Neuronal stem cell (in vitro differentiated cells): ENCODE measurements around the gene PTP4A2.
"Not testable (repeated sequence)": the region's sequence is repeated elsewhere in the genome, so short reads cannot be mapped to it uniquely, and the experiment has no call there.

Experiments used
- DNase-seq: peaks from one replicate; pipeline ENCODE4 v3.0.0-alpha.2; 2013; ENCODE audit warnings: low spot score
- H2AFZ ChIP-seq: one replicate; pipeline ENCODE4 v1.6.1; 2013; ENCODE audit warnings: mild to moderate bottlenecking, low read length, inconsistent platforms
- H2AK5ac ChIP-seq: 2 replicates; pipeline ENCODE4 v1.6.1; 2013; ENCODE audit warnings: low read depth, mild to moderate bottlenecking, inconsistent platforms, low read length, moderate library complexity, mixed read lengths
- H2BK120ac ChIP-seq: 2 replicates; pipeline ENCODE4 v1.6.1; 2013; ENCODE audit warnings: low read depth, mild to moderate bottlenecking, inconsistent platforms, low read length, moderate library complexity, mixed read lengths
- H2BK12ac ChIP-seq: one replicate; pipeline ENCODE4 v1.6.1; 2013; ENCODE audit warnings: low read length, inconsistent platforms
- H2BK15ac ChIP-seq: 2 replicates; pipeline ENCODE4 v1.6.1; 2013; ENCODE audit warnings: mild to moderate bottlenecking, low read length, inconsistent platforms, mixed read lengths
- H2BK5ac ChIP-seq: one replicate; pipeline ENCODE4 v1.6.1; 2013; ENCODE audit warnings: inconsistent platforms, mild to moderate bottlenecking, low read length, moderate library complexity
- H3K14ac ChIP-seq: one replicate; pipeline ENCODE4 v1.6.1; 2013; ENCODE audit warnings: low read length, inconsistent platforms
- H3K18ac ChIP-seq: 2 replicates; pipeline ENCODE4 v1.6.1; 2013; ENCODE audit warnings: low read length, inconsistent platforms
- H3K23ac ChIP-seq: 2 replicates; pipeline ENCODE4 v1.6.1; 2013; ENCODE audit warnings: low read depth, mild to moderate bottlenecking, mixed read lengths, low read length, inconsistent platforms; ENCODE audit not compliant: poor library complexity
- H3K27ac ChIP-seq: replicated peaks from 3 replicates; pipeline ENCODE4 v1.5.1; 2013; ENCODE audit warnings: low read length, inconsistent platforms
- H3K27me3 ChIP-seq, 3 experiments: 2 replicates each; pipeline ENCODE4 v1.6.1; 2013; ENCODE audit warnings: low read length in 3 of 3, mild to moderate bottlenecking in 2 of 3, inconsistent platforms in 1 of 3, low read depth in 1 of 3, mixed read lengths in 1 of 3, moderate library complexity in 1 of 3; ENCODE audit not compliant: control insufficient read depth in 3 of 3, insufficient read depth in 3 of 3
- H3K36me3 ChIP-seq, 2 donors: replicated peaks in 1 of 2; 2 replicates each; pipeline ENCODE4 v1.6.1; 2013; ENCODE audit warnings: low read length in 2 of 2; ENCODE audit not compliant: control insufficient read depth in 2 of 2, insufficient read depth in 2 of 2
- H3K4ac ChIP-seq: 2 replicates; pipeline ENCODE4 v1.6.1; 2013; ENCODE audit warnings: inconsistent platforms, mild to moderate bottlenecking, low read length, moderate library complexity
- H3K4me1 ChIP-seq, 2 donors: 1 replicate in 1 of 2; 2 replicates in 1 of 2; pipeline ENCODE4 v1.6.1; 2013; ENCODE audit warnings: low read length in 2 of 2, low read depth in 1 of 2; ENCODE audit not compliant: control insufficient read depth in 2 of 2, insufficient read depth in 1 of 2
- H3K4me2 ChIP-seq: one replicate; pipeline ENCODE4 v1.6.1; 2013; ENCODE audit warnings: mild to moderate bottlenecking, low read length, inconsistent platforms; ENCODE audit not compliant: insufficient read depth, poor library complexity, severe bottlenecking
- H3K4me3 ChIP-seq, 2 donors: 2 replicates each; pipeline ENCODE4 v1.5.1; 2013; ENCODE audit warnings: low read length in 2 of 2, mild to moderate bottlenecking in 2 of 2, inconsistent platforms in 1 of 2, moderate library complexity in 1 of 2
- H3K79me1 ChIP-seq: one replicate; pipeline ENCODE4 v1.6.1; 2013; ENCODE audit warnings: low read depth, mild to moderate bottlenecking, inconsistent platforms, low read length, moderate library complexity
- H3K9ac ChIP-seq: one replicate; pipeline ENCODE4 v1.6.1; 2013; ENCODE audit warnings: mild to moderate bottlenecking, low read depth, low read length, inconsistent platforms; ENCODE audit not compliant: poor library complexity
- H3K9me3 ChIP-seq, 2 donors: replicated peaks in 1 of 2; 2 replicates each; pipeline versions ENCODE3 to v1.6.1; 2013; ENCODE audit warnings: low read length in 2 of 2, mild to moderate bottlenecking in 2 of 2, inconsistent platforms in 1 of 2, low read depth in 1 of 2, mixed read lengths in 1 of 2, moderate library complexity in 1 of 2; ENCODE audit not compliant: control insufficient read depth in 2 of 2, insufficient read depth in 1 of 2
- H4K8ac ChIP-seq: one replicate; pipeline ENCODE4 v1.6.1; 2013; ENCODE audit warnings: low read depth, mild to moderate bottlenecking, inconsistent platforms, low read length, moderate library complexity
- H4K91ac ChIP-seq: one replicate; pipeline ENCODE4 v1.6.1; 2013; ENCODE audit warnings: low read length, low read depth, mild to moderate bottlenecking, inconsistent platforms; ENCODE audit not compliant: poor library complexity
- WGBS, 2 donors: extraction: QIAGEN DNeasy Blood & Tissue Kit; methylation state at CpG; one replicate each; pipeline ENCODE4 v1.1.7; 2013; ENCODE audit warnings: missing lambda C conversion rate in 2 of 2, mixed read lengths in 1 of 2; ENCODE audit not compliant: insufficient read length in 2 of 2, insufficient replicate concordance in 1 of 2; ENCODE audit errors: extremely low coverage in 2 of 2; 5-methylcytosine and 5-hydroxymethylcytosine counted together

The PTP4A2 gene

GRCh38 chr1:31895474-31896198 lies 42.5 kb downstream of the PTP4A2 start:
- H3K14ac ChIP-seq, H3K4me1 ChIP-seq, H2BK120ac ChIP-seq, H3K79me1 ChIP-seq, H2BK5ac ChIP-seq, H4K91ac ChIP-seq, H3K9me3 ChIP-seq, H3K4ac ChIP-seq, H3K4me2 ChIP-seq, H2AK5ac ChIP-seq, H4K8ac ChIP-seq, H3K36me3 ChIP-seq, H3K23ac ChIP-seq, H3K4me3 ChIP-seq, H2BK15ac ChIP-seq, H3K27me3 ChIP-seq, H3K27ac ChIP-seq, H3K18ac ChIP-seq, H3K9ac ChIP-seq, H2AFZ ChIP-seq, H2BK12ac ChIP-seq, DNase-seq: not testable (repeated sequence)
- WGBS, 2 donors, result no CpG with 5 or more reads among the region's 2 CpGs

GRCh38 chr1:31891280-31891679 lies 46.9 kb downstream of the PTP4A2 start:
- H2BK12ac ChIP-seq, result no peak overlapping the region
- no peak overlapping the region for H2BK5ac ChIP-seq
- no peak overlapping the region for H3K9ac ChIP-seq
- no peak overlapping the region for H2BK120ac ChIP-seq
- no peak overlapping the region for H3K4ac ChIP-seq
- H2AK5ac ChIP-seq, result no peak overlapping the region
- no peak overlapping the region for H2BK15ac ChIP-seq
- no peak overlapping the region for H3K23ac ChIP-seq
- no peaks in the 10 kb centered on the region for H3K9me3 ChIP-seq
- no peak overlapping the region for H3K4me3 ChIP-seq
- H3K27ac ChIP-seq, result no peak overlapping the region
- H3K4me2 ChIP-seq, result no peak overlapping the region
- H3K18ac ChIP-seq, result no peak overlapping the region
- H4K91ac ChIP-seq, result no peak overlapping the region
- no peak overlapping the region for H4K8ac ChIP-seq
- peaks cover 0 to 5% of the 10 kb centered on the region in 2 donors for H3K4me1 ChIP-seq
- DNase-seq, result no peak
- H3K36me3 ChIP-seq, result no peaks in the 10 kb centered on the region
- WGBS, 2 donors, result no CpG with 5 or more reads among the region's 3 CpGs
- no peak overlapping the region for H3K14ac ChIP-seq
- H3K79me1 ChIP-seq, result no peaks in the 10 kb centered on the region
- no peaks in the 10 kb centered on the region for H3K27me3 ChIP-seq
- no peak overlapping the region for H2AFZ ChIP-seq

GRCh38 chr1:31888291-31888690 lies 49.9 kb downstream of the PTP4A2 start:
- H2BK5ac ChIP-seq, result no peak overlapping the region
- H3K4me3 ChIP-seq, result no peak overlapping the region
- no peak overlapping the region for H3K4me2 ChIP-seq
- H3K9ac ChIP-seq, result no peak overlapping the region
- H4K91ac ChIP-seq, result no peak overlapping the region
- no peak overlapping the region for H3K18ac ChIP-seq
- H3K23ac ChIP-seq, result no peak overlapping the region
- H3K14ac ChIP-seq, result no peak overlapping the region
- H3K9me3 ChIP-seq, result no peaks in the 10 kb centered on the region
- peaks cover 0 to 5% of the 10 kb centered on the region in 2 donors for H3K4me1 ChIP-seq
- no peak for DNase-seq
- H4K8ac ChIP-seq, result no peak overlapping the region
- H3K79me1 ChIP-seq, result no peaks in the 10 kb centered on the region
- no peak overlapping the region for H3K27ac ChIP-seq
- H2AK5ac ChIP-seq, result no peak overlapping the region
- H2AFZ ChIP-seq, result no peak overlapping the region
- WGBS, 2 donors, result no CpG with 5 or more reads among the region's 7 CpGs
- H3K36me3 ChIP-seq, result no peaks in the 10 kb centered on the region
- no peak overlapping the region for H2BK120ac ChIP-seq
- H3K4ac ChIP-seq, result no peak overlapping the region
- H3K27me3 ChIP-seq, result peaks cover 0 to 4% (median 0%) of the 10 kb centered on the region in 3 experiments
- no peak overlapping the region for H2BK15ac ChIP-seq
- no peak overlapping the region for H2BK12ac ChIP-seq

GRCh38 chr1:31886866-31887265 lies 51.3 kb downstream of the PTP4A2 start:
- H2AK5ac ChIP-seq, result no peak overlapping the region
- H3K4ac ChIP-seq, result no peak overlapping the region
- H4K91ac ChIP-seq, result no peak overlapping the region
- H2BK5ac ChIP-seq, result no peak overlapping the region
- H4K8ac ChIP-seq, result no peak overlapping the region
- no peak overlapping the region for H2BK15ac ChIP-seq
- WGBS, 2 donors, result no CpG with 5 or more reads among the region's 3 CpGs
- no peaks in the 10 kb centered on the region for H3K9me3 ChIP-seq
- H2BK120ac ChIP-seq, result no peak overlapping the region
- no peak overlapping the region for H2AFZ ChIP-seq
- no peak overlapping the region for H3K4me3 ChIP-seq
- H3K14ac ChIP-seq, result no peak overlapping the region
- H3K27me3 ChIP-seq, result peaks cover 0 to 4% (median 0%) of the 10 kb centered on the region in 3 experiments
- H3K4me2 ChIP-seq, result no peak overlapping the region
- H3K18ac ChIP-seq, result no peak overlapping the region
- no peak overlapping the region for H3K9ac ChIP-seq
- no peak overlapping the region for H2BK12ac ChIP-seq
- H3K36me3 ChIP-seq, result no peaks in the 10 kb centered on the region
- no peak for DNase-seq
- H3K23ac ChIP-seq, result no peak overlapping the region
- H3K27ac ChIP-seq, result no peak overlapping the region
- peaks cover 0 to 5% of the 10 kb centered on the region in 2 donors for H3K4me1 ChIP-seq
- no peaks in the 10 kb centered on the region for H3K79me1 ChIP-seq
